Measurements from ENCODE around the gene PTPRN2. TPM values are rescaled to one million over a fixed set of nuclear protein-coding genes. Genes with fewer than 3 reads are reported as not detected.
"Not testable (repeated sequence)": the region's sequence is repeated elsewhere in the genome, so short reads cannot be mapped to it uniquely, and the experiment has no call there.

The PTPRN2 gene
- polyA plus RNA-seq, 1 experiment = 0.02 TPM

GRCh38 chr7:158381956-158382355 is 205.7 kb downstream of the PTPRN2 start:
- no peak overlapping the region for H3K4me3 ChIP-seq (ENCODE audit: low read depth, low read length)
- ChIA-PET POLR2A (no interaction called here), CTCF (no interaction called here)
- H3K27ac ChIP-seq (ENCODE audit: low read depth, low read length) = no peak overlapping the region
- H3K27me3 ChIP-seq (ENCODE audit: control insufficient read depth, insufficient read depth, low read length) = no peaks in the 10 kb centered on the region
- peaks cover 67% of the 10 kb centered on the region for H3K9me3 ChIP-seq (ENCODE audit: control insufficient read depth, insufficient read depth, low read length)
- no peak for DNase-seq (ENCODE audit: low read depth, low spot score)
- TF ChIP-seq CTCF (IDR thresholded peaks at IDR 0.05; ENCODE audit: low read depth, low read length) = no peak

GRCh38 chr7:158378978-158379377 is 208.6 kb downstream of the PTPRN2 start:
- H3K4me3 ChIP-seq (ENCODE audit: low read depth, low read length) = no peak overlapping the region
- ChIA-PET POLR2A (no interaction called here), CTCF (no interaction called here)
- TF ChIP-seq CTCF (IDR thresholded peaks at IDR 0.05; ENCODE audit: low read depth, low read length) = no peak
- no peaks in the 10 kb centered on the region for H3K27me3 ChIP-seq (ENCODE audit: control insufficient read depth, insufficient read depth, low read length)
- peaks cover 75% of the 10 kb centered on the region for H3K9me3 ChIP-seq (ENCODE audit: control insufficient read depth, insufficient read depth, low read length)
- no peak overlapping the region for H3K27ac ChIP-seq (ENCODE audit: low read depth, low read length)
- DNase-seq (ENCODE audit: low read depth, low spot score) = no peak

GRCh38 chr7:158377800-158378623 is 209.6 kb downstream of the PTPRN2 start:
- Histone ChIP-seq H3K27me3 (ENCODE audit: control insufficient read depth, insufficient read depth, low read length) (no peaks in the 10 kb centered on the region), H3K27ac (ENCODE audit: low read depth, low read length) (no peak overlapping the region), H3K4me3 (ENCODE audit: low read depth, low read length) (no peak overlapping the region), H3K9me3 (ENCODE audit: control insufficient read depth, insufficient read depth, low read length) (peaks cover 80% of the 10 kb centered on the region)
- TF ChIP-seq CTCF (IDR thresholded peaks at IDR 0.05; ENCODE audit: low read depth, low read length) = no peak
- ChIA-PET POLR2A (no interaction called here), CTCF (no interaction called here)
- no peak for DNase-seq (ENCODE audit: low read depth, low spot score)

DNA sequence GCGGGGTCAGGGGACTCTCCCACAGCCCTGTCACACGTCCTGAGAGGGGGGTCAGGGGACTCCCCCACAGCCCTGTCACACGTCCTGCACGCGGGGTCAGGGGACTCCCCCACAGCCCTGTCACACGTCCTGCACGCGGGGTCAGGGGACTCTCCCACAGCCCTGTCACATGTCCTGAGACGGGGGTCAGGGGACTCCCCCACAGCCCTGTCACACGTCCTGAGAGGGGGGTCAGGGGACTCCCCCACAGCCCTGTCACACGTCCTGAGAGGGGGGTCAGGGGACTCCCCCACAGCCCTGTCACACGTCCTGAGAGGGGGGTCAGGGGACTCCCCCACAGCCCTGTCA is 210.8 kb downstream of the PTPRN2 start:
- POLR2A ChIA-PET, CTCF ChIA-PET: not testable (repeated sequence)

DNA sequence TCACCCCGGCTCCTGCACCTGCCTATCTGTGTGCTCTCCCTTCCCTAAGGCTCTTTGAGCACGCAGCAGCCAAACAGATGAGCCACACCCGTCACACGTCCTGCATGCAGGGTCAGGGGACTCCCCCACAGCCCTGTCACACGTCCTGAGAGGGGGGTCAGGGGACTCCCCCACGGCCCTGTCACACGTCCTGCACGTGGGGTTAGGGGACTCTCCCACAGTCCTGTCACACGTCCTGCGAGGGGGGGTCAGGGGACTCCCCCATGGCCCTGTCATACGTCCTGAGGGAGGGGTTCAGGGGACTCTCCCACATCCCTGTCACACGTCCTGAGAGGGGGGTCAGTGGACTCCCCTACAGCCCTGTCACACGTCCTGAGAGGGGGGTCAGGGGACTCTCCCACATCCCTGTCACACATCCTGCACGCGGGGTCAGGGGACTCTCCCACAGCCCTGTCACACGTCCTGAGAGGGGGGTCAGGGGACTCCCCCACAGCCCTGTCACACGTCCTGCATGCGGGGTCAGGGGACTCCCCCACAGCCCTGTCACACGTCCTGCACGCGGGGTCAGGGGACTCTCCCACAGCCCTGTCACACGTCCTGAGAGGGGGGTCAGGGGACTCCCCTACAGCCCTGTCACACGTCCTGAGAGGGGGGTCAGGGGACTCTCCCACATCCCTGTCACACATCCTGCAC is 211.3 kb downstream of the PTPRN2 start:
- DNase-seq (ENCODE audit: low read depth, low spot score); H3K27ac ChIP-seq (ENCODE audit: low read depth, low read length); CTCF ChIA-PET; POLR2A ChIA-PET; H3K27me3 ChIP-seq (ENCODE audit: control insufficient read depth, insufficient read depth, low read length); H3K4me3 ChIP-seq (ENCODE audit: low read depth, low read length): not testable (repeated sequence)
- peaks cover 84% of the 10 kb centered on the region for H3K9me3 ChIP-seq (ENCODE audit: control insufficient read depth, insufficient read depth, low read length)

More for the DNA sequence above, 210.8 kb downstream of the PTPRN2 start:
- not testable (repeated sequence) for H3K4me3 ChIP-seq (ENCODE audit: low read depth, low read length); H3K27me3 ChIP-seq (ENCODE audit: control insufficient read depth, insufficient read depth, low read length); H3K27ac ChIP-seq (ENCODE audit: low read depth, low read length); DNase-seq (ENCODE audit: low read depth, low spot score)
- H3K9me3 ChIP-seq (ENCODE audit: control insufficient read depth, insufficient read depth, low read length) = peaks cover 84% of the 10 kb centered on the region

DNA sequence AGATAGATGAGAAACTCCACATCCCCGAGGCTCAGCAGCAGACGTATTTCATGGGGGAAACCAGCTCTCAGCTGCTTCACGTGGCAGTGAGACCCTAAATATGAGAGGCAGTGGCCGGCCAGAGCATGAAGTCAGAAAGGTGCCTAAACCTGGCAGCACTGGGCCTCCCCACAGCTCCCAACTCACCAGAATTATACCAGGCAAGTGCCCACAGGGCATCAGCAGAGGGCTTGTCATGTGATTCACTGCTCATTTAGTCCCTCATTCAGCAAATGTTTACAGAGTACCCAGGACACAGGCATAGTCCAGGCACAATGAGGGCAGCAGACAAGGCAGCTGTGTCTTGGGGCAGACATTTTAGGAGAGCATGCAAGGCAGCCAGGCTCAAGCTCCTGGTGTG is 212.6 kb downstream of the PTPRN2 start:
- ChIA-PET POLR2A (no interaction called here), CTCF (no interaction called here)
- Histone ChIP-seq H3K27ac (ENCODE audit: low read depth, low read length) (no peak overlapping the region), H3K9me3 (ENCODE audit: control insufficient read depth, insufficient read depth, low read length) (peaks cover 81% of the 10 kb centered on the region), H3K4me3 (ENCODE audit: low read depth, low read length) (no peak overlapping the region), H3K27me3 (ENCODE audit: control insufficient read depth, insufficient read depth, low read length) (no peaks in the 10 kb centered on the region)
- no peak for TF ChIP-seq CTCF (IDR thresholded peaks at IDR 0.05; ENCODE audit: low read depth, low read length)
- DNase-seq (ENCODE audit: low read depth, low spot score) = no peak
